Stimulated activated effector memory CD8-positive, alpha-beta T cell treated with anti-CD3 and anti-CD28 coated beads, Interleukin-12 subunit alpha, Interleukin-12 subunit beta, amount 100 ng/mL, for 72 hours (primary cell): ENCODE results near the gene KCTD12.

ENCODE experiments used
- ATAC-seq: fragments of 150-1000 bp; cut with Tn5 transposase; 2 replicates; pipeline ENCODE4 v1.10.0; 2021
- DNase-seq, 2 donors: peaks; one replicate each; pipeline ENCODE4 v3.0.0; 2021 to 2022; ENCODE audit warnings: low spot score in 2 of 2
- H3K27ac Mint-ChIP-seq: one replicate; pipeline ENCODE4 v1.8.0; 2022; ENCODE audit warnings: mild to moderate bottlenecking, mixed read lengths
- H3K36me3 Mint-ChIP-seq: one replicate; pipeline ENCODE4 v1.8.0; 2022; ENCODE audit warnings: mild to moderate bottlenecking, mixed read lengths
- H3K4me1 Mint-ChIP-seq: one replicate; pipeline ENCODE4 v1.8.0; 2022; ENCODE audit warnings: mixed read lengths
- H3K4me3 Mint-ChIP-seq: one replicate; pipeline ENCODE4 v1.8.0; 2022; ENCODE audit warnings: mild to moderate bottlenecking, mixed read lengths
- H3K9me3 Mint-ChIP-seq: one replicate; pipeline ENCODE4 v1.8.0; 2022; ENCODE audit warnings: mixed read lengths

The KCTD12 gene

DNA sequence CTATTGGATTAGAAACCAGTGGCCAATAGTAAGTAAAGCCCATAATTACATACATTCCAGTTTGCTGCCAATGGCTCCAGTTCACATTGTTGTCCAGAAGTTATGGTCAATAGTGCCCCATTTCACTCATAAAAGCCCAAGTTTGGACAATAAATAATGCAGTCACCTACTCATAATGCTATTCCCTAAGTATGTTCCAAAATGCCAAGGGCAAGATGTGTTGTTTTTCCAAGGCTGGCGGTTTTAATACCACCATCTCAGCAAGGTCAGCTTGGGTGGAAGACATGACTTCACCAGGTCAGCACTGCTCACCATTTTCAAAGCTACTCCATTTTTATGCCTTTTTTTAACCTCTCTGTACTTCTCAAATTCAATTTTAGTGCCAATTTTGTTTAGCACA, 32.7 kb downstream of the KCTD12 start:
- Mint-ChIP-seq H3K4me3 (no peak overlapping the region), H3K27ac (no peak overlapping the region), H3K4me1 (peaks cover 5% of the 10 kb centered on the region), H3K9me3 (no peaks in the 10 kb centered on the region), H3K36me3 (no peaks in the 10 kb centered on the region)
- DNase-seq (no peak), ATAC-seq (no peak)

DNA sequence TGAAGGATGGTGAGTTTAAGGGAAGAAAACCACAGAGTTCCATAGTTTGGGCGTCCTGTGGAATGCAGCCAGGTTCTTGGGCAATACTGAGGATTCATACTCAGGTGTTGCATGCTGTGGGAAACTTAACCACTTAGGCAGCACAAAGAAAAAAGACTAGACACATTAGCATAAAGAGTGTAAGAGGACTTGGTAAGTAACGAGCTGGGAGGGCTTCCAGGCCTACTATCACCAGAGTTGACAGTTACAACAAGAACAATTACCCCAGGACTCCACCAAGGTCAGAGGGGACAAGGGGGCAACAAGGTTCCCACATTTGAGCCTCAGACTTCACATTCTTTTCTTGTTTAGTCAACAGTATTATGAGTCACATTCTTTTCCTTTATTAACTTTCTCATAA, 33.2 kb downstream of the KCTD12 start:
- ATAC-seq: no peak
- DNase-seq: no peak
- no peak overlapping the region for H3K4me3 Mint-ChIP-seq
- H3K27ac Mint-ChIP-seq: no peak overlapping the region
- H3K9me3 Mint-ChIP-seq: no peaks in the 10 kb centered on the region
- H3K36me3 Mint-ChIP-seq: no peaks in the 10 kb centered on the region
- H3K4me1 Mint-ChIP-seq: peaks cover 5% of the 10 kb centered on the region

DNA sequence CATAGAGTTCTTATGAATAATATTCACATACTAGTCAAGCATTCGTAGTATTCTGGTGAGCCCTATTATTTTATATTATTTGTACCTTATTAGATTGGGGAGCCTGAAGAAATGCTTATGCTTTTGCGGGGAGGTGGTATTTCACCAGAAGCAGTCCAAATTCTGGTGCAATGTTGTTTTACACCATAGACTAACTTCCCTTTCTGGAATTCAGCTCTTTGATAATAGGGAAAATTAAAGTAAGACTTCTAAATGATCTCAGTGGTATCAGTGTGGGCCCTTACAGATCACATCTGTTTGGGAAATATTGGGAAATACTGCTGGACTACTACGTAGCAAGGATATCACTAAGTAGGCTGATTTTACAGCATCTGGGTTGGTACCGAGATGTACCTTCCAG, 34.2 kb downstream of the KCTD12 start:
- no peaks in the 10 kb centered on the region for H3K9me3 Mint-ChIP-seq
- ATAC-seq: no peak
- peaks cover 5% of the 10 kb centered on the region for H3K4me1 Mint-ChIP-seq
- H3K27ac Mint-ChIP-seq: no peak overlapping the region
- H3K36me3 Mint-ChIP-seq: no peaks in the 10 kb centered on the region
- DNase-seq: no peak
- no peak overlapping the region for H3K4me3 Mint-ChIP-seq

DNA sequence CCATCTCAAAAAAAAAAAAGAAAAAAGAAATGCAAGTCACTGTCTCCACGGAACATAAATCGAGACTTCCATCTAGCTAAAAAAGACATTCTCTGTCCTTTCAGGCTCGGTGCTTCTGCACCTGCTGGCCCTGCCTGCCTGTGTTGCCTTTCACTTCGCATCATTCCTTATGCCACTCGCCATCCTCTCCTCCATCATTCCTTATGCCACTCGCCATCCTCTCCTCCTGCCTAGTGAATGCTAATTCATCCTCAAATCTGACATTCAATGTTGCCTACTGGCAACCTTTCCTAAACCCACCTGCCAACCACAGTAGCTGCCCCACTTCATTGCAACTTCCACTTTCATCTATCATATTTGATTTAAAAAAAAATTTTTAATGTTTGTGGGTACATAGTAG, 36.7 kb downstream of the KCTD12 start:
- no peak overlapping the region for H3K27ac Mint-ChIP-seq
- ATAC-seq (no peak), DNase-seq (no peak)
- H3K4me1 Mint-ChIP-seq: no peaks in the 10 kb centered on the region
- H3K36me3 Mint-ChIP-seq: no peaks in the 10 kb centered on the region
- no peak overlapping the region for H3K4me3 Mint-ChIP-seq
- H3K9me3 Mint-ChIP-seq: no peaks in the 10 kb centered on the region

DNA sequence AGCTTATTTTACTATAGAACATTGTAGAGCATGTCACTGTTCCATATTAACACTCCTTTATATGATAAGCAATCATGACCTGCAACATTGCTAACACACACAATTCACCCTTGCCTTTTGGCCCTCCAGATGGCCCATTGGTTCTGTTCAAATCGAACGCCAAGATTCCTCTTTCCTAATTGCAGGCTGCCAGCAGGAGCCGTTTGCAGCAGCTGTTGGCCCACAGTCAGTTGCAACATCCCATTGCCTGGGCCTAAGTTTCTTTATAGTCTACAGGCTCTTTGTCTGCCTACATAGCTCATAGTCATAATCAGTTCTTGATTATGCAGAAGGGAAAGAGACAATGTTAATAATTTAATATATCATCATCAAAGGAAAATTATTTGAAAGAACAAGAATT, 37.6 kb downstream of the KCTD12 start:
- Mint-ChIP-seq H3K4me1 (no peaks in the 10 kb centered on the region), H3K27ac (no peak overlapping the region), H3K4me3 (no peak overlapping the region), H3K36me3 (no peaks in the 10 kb centered on the region), H3K9me3 (no peaks in the 10 kb centered on the region)
- no peak for ATAC-seq
- no peak for DNase-seq

DNA sequence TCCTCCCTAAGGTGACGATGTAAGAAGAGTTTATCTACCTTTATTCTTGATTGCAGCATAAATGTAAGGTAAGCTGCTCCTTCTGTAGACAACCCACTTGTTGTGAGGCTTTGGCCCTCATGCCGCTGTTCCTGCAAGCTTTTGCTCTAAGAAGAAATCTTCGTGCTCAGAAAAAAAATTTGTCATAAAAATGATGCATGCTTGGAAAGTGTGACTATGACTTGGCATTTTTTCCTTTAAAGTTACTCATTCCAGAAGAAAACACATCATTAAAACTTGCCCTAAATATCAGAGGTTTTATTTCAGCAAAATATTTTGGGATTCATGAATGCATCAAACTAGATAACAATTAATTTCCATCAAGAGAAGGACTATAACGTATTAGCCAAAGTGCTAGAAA, 39.8 kb downstream of the KCTD12 start:
- H3K27ac Mint-ChIP-seq: no peak overlapping the region
- no peak for DNase-seq
- H3K36me3 Mint-ChIP-seq: no peaks in the 10 kb centered on the region
- no peak overlapping the region for H3K4me3 Mint-ChIP-seq
- H3K9me3 Mint-ChIP-seq: no peaks in the 10 kb centered on the region
- ATAC-seq: no peak
- H3K4me1 Mint-ChIP-seq: no peaks in the 10 kb centered on the region

DNA sequence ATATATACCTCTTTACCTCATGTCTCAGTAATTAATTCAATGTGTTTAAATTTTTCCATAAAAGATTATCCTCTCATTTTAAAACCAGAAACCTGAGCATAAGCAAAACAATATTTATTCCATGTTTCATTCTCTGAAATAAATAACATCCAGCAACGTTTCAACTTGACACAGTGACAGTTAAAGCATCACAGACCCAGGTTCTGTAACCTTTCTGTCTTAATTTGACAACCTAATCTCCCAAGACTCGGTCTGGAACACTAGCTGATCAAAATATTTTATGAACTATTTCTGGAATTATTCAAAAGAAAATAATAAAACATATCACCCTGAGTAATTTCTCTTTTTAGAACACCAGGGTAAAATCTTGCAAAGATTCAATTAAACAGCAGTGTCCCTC, 40.3 kb downstream of the KCTD12 start:
- Mint-ChIP-seq H3K27ac (no peak overlapping the region), H3K4me3 (no peak overlapping the region), H3K36me3 (no peaks in the 10 kb centered on the region), H3K4me1 (no peaks in the 10 kb centered on the region), H3K9me3 (no peaks in the 10 kb centered on the region)
- DNase-seq (no peak), ATAC-seq (no peak)

DNA sequence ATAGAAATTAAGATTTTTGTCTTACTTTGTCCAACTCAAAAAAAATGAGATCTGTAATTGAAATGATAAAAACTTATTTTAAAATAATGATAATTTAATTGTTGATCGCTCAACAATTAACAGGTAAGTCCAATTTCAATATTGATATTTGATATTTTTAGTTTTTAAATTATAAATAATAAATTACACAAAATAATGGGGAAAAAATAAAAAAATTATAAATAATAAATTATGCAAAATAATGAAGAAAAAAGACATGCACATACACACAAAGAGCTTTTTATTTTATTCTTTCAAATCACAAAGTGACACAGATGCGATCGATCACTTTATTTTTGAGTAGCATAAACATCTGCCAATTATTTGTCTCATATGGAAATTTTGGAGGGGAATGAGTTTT, 40.8 kb downstream of the KCTD12 start:
- ATAC-seq (no peak), DNase-seq (no peak)
- Mint-ChIP-seq H3K9me3 (no peaks in the 10 kb centered on the region), H3K36me3 (no peaks in the 10 kb centered on the region), H3K4me3 (no peak overlapping the region), H3K27ac (no peak overlapping the region), H3K4me1 (no peaks in the 10 kb centered on the region)

DNA sequence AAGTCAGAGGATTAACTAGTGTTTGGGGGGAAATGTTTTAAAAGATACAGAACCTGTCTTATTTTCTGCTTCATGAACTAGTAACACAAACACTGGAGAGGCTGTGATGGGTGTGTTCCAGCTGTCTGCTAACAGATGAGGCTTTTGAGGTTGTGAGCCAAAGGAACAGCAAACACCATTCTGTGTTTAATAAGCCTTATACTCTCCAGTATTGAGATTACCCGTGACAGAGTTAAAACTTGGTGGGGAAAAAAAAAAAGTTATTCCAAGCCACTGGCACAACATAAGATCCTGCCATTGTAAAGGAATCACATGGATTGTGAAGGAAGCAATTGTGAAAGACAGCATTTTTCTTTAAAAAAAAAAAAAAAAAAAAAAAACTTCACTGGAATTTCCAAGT, 48.4 kb downstream of the KCTD12 start:
- Mint-ChIP-seq H3K4me1 (no peaks in the 10 kb centered on the region), H3K27ac (no peak overlapping the region), H3K9me3 (no peaks in the 10 kb centered on the region), H3K36me3 (no peaks in the 10 kb centered on the region), H3K4me3 (no peak overlapping the region)
- DNase-seq: no peak
- no peak for ATAC-seq

DNA sequence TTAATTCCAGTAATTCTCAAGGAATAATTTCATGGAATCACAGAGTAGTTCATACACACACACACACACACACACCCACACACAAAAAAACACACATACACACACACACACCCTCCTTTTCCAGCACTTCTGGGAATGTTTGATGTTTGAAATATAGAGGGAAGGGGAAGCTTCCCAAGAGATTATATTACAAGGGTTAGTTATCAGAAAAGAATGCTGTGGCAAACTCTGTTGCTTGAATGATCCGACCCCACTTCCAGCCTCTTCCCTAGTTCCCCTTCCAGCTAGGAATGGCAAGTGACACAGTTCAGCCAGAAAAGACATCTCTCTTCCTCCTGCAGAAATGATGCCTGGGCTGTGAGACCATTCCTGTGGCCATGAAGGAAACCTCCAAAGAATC, 49.9 kb downstream of the KCTD12 start:
- Mint-ChIP-seq H3K36me3 (no peaks in the 10 kb centered on the region), H3K4me1 (no peaks in the 10 kb centered on the region), H3K9me3 (no peaks in the 10 kb centered on the region), H3K4me3 (no peak overlapping the region), H3K27ac (no peak overlapping the region)
- DNase-seq (no peak), ATAC-seq (no peak)

DNA sequence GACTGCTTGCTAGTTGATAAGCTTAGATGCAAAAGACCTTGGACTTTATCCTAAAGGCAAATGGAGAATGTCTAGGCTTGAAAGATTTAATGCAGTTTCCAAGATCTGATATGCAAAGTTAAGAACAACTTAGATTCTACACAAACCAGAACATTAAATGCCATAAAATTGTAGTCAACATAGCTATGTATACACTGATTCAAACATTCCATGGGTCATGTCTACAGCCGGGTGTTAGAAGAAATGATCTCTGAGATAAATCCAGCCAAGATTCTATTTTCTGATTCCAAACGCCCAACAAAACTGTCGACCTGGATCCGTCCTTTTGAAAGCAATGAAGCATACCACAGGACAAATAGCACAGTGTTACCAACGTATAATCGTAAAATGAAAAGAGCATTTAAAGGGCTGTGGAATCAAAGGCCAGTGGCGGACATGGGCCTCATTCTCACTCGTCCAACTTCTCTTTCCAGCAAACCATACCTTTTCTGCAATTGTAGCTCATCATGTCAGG, 52.7 kb downstream of the KCTD12 start:
- ATAC-seq (no peak), DNase-seq (no peak)
- no peaks in the 10 kb centered on the region for H3K9me3 Mint-ChIP-seq
- H3K36me3 Mint-ChIP-seq: peaks cover 4% of the 10 kb centered on the region
- H3K27ac Mint-ChIP-seq: no peak overlapping the region
- H3K4me1 Mint-ChIP-seq: peaks cover 1% of the 10 kb centered on the region
- H3K4me3 Mint-ChIP-seq: no peak overlapping the region

DNA sequence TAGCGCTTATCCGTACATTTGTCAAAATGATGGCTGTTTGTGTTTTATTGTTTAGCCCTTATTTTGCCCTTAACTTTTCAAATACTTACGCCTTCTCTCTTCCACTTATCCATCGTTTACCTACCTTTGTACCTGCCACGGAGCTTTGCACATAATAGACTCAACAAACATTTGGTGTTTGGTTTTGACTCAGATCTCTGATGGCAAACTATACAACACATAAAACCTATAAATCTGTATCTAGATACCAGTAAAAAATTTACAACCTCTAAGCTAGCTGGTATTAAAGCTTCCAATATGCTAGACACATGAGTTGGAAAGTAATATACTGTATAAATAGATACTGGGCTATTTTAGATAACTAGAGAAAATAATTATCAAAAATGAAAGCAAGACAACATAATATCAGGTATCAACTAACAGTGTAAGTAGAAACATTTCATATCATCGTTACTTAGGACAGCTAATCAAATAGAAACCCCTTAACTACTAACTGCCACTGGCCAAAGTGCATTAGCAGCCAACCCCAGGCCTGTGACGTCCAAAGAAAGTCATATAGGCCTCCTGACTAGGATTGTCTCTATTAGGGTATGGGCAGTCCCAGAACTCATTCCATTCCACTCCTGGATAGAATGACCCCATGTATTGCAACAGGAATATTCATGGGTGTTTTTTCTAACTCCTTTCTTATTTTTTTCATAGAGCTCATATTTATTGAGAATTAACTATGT, 53.8 kb downstream of the KCTD12 start:
- ATAC-seq (no peak), DNase-seq (no peak)
- H3K27ac Mint-ChIP-seq: no peak overlapping the region
- no peak overlapping the region for H3K4me3 Mint-ChIP-seq
- no peaks in the 10 kb centered on the region for H3K9me3 Mint-ChIP-seq
- peaks cover 5% of the 10 kb centered on the region for H3K4me1 Mint-ChIP-seq
- peaks cover 4% of the 10 kb centered on the region for H3K36me3 Mint-ChIP-seq

DNA sequence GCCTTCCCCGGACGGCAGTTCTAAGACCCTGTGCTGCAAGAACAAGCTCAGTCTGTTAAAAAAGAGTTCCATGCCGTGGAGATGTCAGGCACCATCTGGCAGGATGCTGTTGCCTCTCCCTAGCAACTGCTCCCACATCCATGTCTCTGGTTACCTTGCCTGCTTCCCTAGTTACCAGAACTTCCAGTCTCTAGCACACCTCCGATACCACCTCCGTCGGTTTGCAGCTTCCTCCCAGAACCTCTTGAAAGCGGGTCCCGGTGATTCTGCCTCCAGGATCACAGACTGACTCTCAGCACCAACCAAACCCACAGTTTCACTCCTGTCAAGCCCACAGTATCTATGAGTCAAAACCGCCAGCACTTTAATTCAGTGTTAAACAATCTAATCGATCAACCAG, 55.4 kb downstream of the KCTD12 start:
- Mint-ChIP-seq H3K27ac (no peak overlapping the region), H3K9me3 (no peaks in the 10 kb centered on the region), H3K36me3 (peaks cover 4% of the 10 kb centered on the region), H3K4me1 (peaks cover 5% of the 10 kb centered on the region), H3K4me3 (no peak overlapping the region)
- no peak for DNase-seq
- ATAC-seq: no peak
